Breast epithelium (tissue), 3 donors: ENCODE results near the gene NAALADL2.

Experiments used
- POLR2A ChIP-seq: fragments of 450-650 bp; IDR thresholded peaks from one replicate; pipeline ENCODE4 v1.6.1; 2016; ENCODE audit warnings: antibody characterized with exemption, mild to moderate bottlenecking, moderate library complexity
- TF ChIP-seq, protein P1 (sequence below), 3 donors: fragments of 450-650 bp; IDR thresholded peaks; one replicate each; pipeline ENCODE4 v1.5.1; 2016 to 2017; ENCODE audit warnings: antibody characterized with exemption in 3 of 3, mild to moderate bottlenecking in 3 of 3, moderate library complexity in 3 of 3

DNA sequence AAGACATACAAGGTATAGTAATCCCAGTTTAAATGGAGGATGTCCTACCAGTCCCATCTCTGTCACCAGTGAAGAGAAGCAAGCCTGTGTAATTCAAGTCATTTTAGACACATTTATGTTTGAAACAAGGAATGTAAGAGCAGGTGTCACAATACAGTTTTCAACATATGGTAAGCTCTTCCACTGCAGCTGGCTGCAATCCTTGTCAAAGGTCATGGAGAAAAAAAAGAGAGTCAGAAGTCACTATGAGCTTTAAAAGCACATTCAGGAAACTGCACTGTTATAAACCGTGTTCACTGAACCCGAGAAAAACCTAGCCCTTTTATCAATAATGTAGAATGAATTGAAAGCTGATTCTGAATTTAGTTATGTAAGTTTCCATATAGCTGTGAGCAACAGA lies 206.4 kb downstream of the NAALADL2 start:
- no peak for TF ChIP-seq POLR2A
- TF ChIP-seq, protein P1, sequence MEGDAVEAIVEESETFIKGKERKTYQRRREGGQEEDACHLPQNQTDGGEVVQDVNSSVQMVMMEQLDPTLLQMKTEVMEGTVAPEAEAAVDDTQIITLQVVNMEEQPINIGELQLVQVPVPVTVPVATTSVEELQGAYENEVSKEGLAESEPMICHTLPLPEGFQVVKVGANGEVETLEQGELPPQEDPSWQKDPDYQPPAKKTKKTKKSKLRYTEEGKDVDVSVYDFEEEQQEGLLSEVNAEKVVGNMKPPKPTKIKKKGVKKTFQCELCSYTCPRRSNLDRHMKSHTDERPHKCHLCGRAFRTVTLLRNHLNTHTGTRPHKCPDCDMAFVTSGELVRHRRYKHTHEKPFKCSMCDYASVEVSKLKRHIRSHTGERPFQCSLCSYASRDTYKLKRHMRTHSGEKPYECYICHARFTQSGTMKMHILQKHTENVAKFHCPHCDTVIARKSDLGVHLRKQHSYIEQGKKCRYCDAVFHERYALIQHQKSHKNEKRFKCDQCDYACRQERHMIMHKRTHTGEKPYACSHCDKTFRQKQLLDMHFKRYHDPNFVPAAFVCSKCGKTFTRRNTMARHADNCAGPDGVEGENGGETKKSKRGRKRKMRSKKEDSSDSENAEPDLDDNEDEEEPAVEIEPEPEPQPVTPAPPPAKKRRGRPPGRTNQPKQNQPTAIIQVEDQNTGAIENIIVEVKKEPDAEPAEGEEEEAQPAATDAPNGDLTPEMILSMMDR (IDR thresholded peaks at IDR 0.05), result no peak
